Hematopoietic multipotent progenitor cell treated with erythropoietin and hydrocortisone succinate and interleukin-3 and kit ligand, for 4 days (in vitro differentiated cells): ENCODE data around the gene HADH.
"Not testable (repeated sequence)": the region's sequence is repeated elsewhere in the genome, so short reads cannot be mapped to it uniquely, and the experiment has no call there.

ENCODE experiments used
- DNase-seq: peaks from one replicate; pipeline ENCODE4 v3.0.0-alpha.2; 2015

The HADH gene

GRCh38 chr4:107996949-107997788 is 7.5 kb downstream of the HADH start:
- peak; percentile 48 for DNase-seq

GRCh38 chr4:107997794-107998193 is 8.1 kb downstream of the HADH start:
- no peak for DNase-seq

GRCh38 chr4:107999932-108000539 is 10.3 kb downstream of the HADH start:
- DNase-seq, result peak; percentile 45

GRCh38 chr4:108001540-108002135 is 11.9 kb downstream of the HADH start:
- DNase-seq, result peak; percentile 80

GRCh38 chr4:108003982-108004515 is 14.4 kb downstream of the HADH start:
- no peak for DNase-seq

- no peak for DNase-seq
Measured at GRCh38 chr4:108004646-108005045, 15.0 kb downstream of the HADH start.

GRCh38 chr4:108005807-108006206 is 16.1 kb downstream of the HADH start:
- no peak for DNase-seq

GRCh38 chr4:108006361-108006760 is 16.7 kb downstream of the HADH start:
- no peak for DNase-seq

- no peak for DNase-seq
Measured at GRCh38 chr4:108007984-108008383, 18.3 kb downstream of the HADH start.

GRCh38 chr4:108008721-108009120 is 19.0 kb downstream of the HADH start:
- DNase-seq, result no peak

- DNase-seq, result no peak
Measured at GRCh38 chr4:108010167-108010566, 20.5 kb downstream of the HADH start.

- DNase-seq, result not testable (repeated sequence)
Measured at GRCh38 chr4:108012382-108012781, 22.7 kb downstream of the HADH start.

- peak; percentile 66 for DNase-seq
Measured at GRCh38 chr4:108013327-108013726, 23.6 kb downstream of the HADH start.

GRCh38 chr4:108013955-108014354 is 24.3 kb downstream of the HADH start:
- no peak for DNase-seq

GRCh38 chr4:108018040-108018883 is 28.6 kb downstream of the HADH start:
- DNase-seq, result peak; percentile 90

- no peak for DNase-seq
Measured at GRCh38 chr4:108018884-108019187, 29.1 kb downstream of the HADH start.

GRCh38 chr4:108024085-108024877 is 34.6 kb downstream of the HADH start:
- DNase-seq, result peak; percentile 58

- no peak for DNase-seq
Measured at GRCh38 chr4:108024878-108025165, 35.1 kb downstream of the HADH start.

GRCh38 chr4:108029016-108029720 is 39.5 kb downstream of the HADH start:
- DNase-seq, result no peak

GRCh38 chr4:108029731-108030130 is 40.0 kb downstream of the HADH start:
- no peak for DNase-seq

GRCh38 chr4:108030332-108030731 is 40.6 kb downstream of the HADH start:
- DNase-seq, result peak; percentile 78
